H9 (cell line): ENCODE measurements around the gene TGFA. TPM values are rescaled to one million over a fixed set of nuclear protein-coding genes. Genes with fewer than 3 reads are reported as not detected.

Experiments
- DNase-seq: peaks from one replicate; pipeline ENCODE4 v3.0.0-alpha.2; 2017
- H2AFZ ChIP-seq: one replicate; pipeline ENCODE4 v1.6.1; 2013; ENCODE audit warnings: mild to moderate bottlenecking, low read length, control low read depth, moderate library complexity
- H2AK5ac ChIP-seq: 2 replicates; pipeline ENCODE4 v1.6.1; 2013; ENCODE audit warnings: low read length, control low read depth, mixed read lengths; ENCODE audit not compliant: insufficient read length
- H2BK120ac ChIP-seq: one replicate; pipeline ENCODE4 v1.6.1; 2013; ENCODE audit warnings: low read depth, mild to moderate bottlenecking, low read length, control low read depth, inconsistent platforms; ENCODE audit not compliant: poor library complexity, severe bottlenecking
- H2BK12ac ChIP-seq: 2 replicates; pipeline ENCODE4 v1.6.1; 2013; ENCODE audit warnings: low read length, control low read depth, mixed read lengths, low read depth; ENCODE audit not compliant: insufficient read length
- H2BK15ac ChIP-seq: 2 replicates; pipeline ENCODE4 v1.6.1; 2013; ENCODE audit warnings: low read depth, low read length, control low read depth
- H2BK20ac ChIP-seq: one replicate; pipeline ENCODE4 v1.6.1; 2013; ENCODE audit warnings: low read depth, mild to moderate bottlenecking, low read length, control low read depth, inconsistent platforms; ENCODE audit not compliant: poor library complexity, severe bottlenecking
- H2BK5ac ChIP-seq: 2 replicates; pipeline ENCODE4 v1.6.1; 2013; ENCODE audit warnings: low read length, control low read depth, mixed read lengths; ENCODE audit not compliant: insufficient read length
- H3K14ac ChIP-seq: 2 replicates; pipeline ENCODE4 v1.6.1; 2013; ENCODE audit warnings: low read length, control low read depth; ENCODE audit not compliant: insufficient read depth
- H3K18ac ChIP-seq: 2 replicates; pipeline ENCODE4 v1.6.1; 2013; ENCODE audit warnings: low read depth, mild to moderate bottlenecking, mixed read lengths, low read length, control low read depth; ENCODE audit not compliant: insufficient read length
- H3K23ac ChIP-seq: 2 replicates; pipeline ENCODE4 v1.6.1; 2013; ENCODE audit warnings: low read length, control low read depth, mixed read lengths, low read depth; ENCODE audit not compliant: insufficient read length
- H3K23me2 ChIP-seq: 2 replicates; pipeline ENCODE4 v1.6.1; 2013; ENCODE audit warnings: low read depth, mild to moderate bottlenecking, mixed read lengths, low read length, control low read depth; ENCODE audit not compliant: insufficient read length, poor library complexity, severe bottlenecking
- H3K27ac ChIP-seq: 2 replicates; pipeline ENCODE4 v1.5.1; 2013; ENCODE audit warnings: low read length, control low read depth, mixed read lengths, low read depth; ENCODE audit not compliant: insufficient read length
- H3K27me3 ChIP-seq: 2 replicates; pipeline ENCODE4 v1.6.1; 2013; ENCODE audit warnings: low read length, control low read depth, inconsistent platforms; ENCODE audit not compliant: insufficient read depth
- H3K4ac ChIP-seq: 2 replicates; pipeline ENCODE4 v1.6.1; 2013; ENCODE audit warnings: low read depth, mild to moderate bottlenecking, control low read depth, inconsistent platforms, low read length, moderate library complexity
- H3K4me1 ChIP-seq: 2 replicates; pipeline ENCODE4 v1.6.1; 2013; ENCODE audit warnings: low read length, control low read depth, inconsistent platforms; ENCODE audit not compliant: insufficient read depth
- H3K4me2 ChIP-seq: 2 replicates; pipeline ENCODE4 v1.6.1; 2013; ENCODE audit warnings: low read length, control low read depth, mixed read lengths; ENCODE audit not compliant: insufficient read length, insufficient read depth
- H3K56ac ChIP-seq: 2 replicates; pipeline ENCODE4 v1.6.1; 2013; ENCODE audit warnings: low read depth, mild to moderate bottlenecking, mixed read lengths, low read length, control low read depth; ENCODE audit not compliant: insufficient read length
- H3K79me1 ChIP-seq: 2 replicates; pipeline ENCODE4 v1.6.1; 2013; ENCODE audit warnings: low read depth, mild to moderate bottlenecking, moderate library complexity, low read length, control low read depth, inconsistent platforms; ENCODE audit not compliant: insufficient read depth, poor library complexity, severe bottlenecking
- H3K79me2 ChIP-seq: 2 replicates; pipeline ENCODE4 v1.6.1; 2013; ENCODE audit warnings: low read length, control low read depth, inconsistent platforms; ENCODE audit not compliant: insufficient read depth
- H3K9ac ChIP-seq: 2 replicates; pipeline ENCODE4 v1.6.1; 2013; ENCODE audit warnings: low read length, control low read depth, mixed read lengths; ENCODE audit not compliant: insufficient read length; ENCODE audit errors: extremely low read depth
- H3K9me3 ChIP-seq: one replicate; pipeline ENCODE4 v1.6.1; 2013; ENCODE audit warnings: low read depth, low read length, inconsistent platforms; ENCODE audit not compliant: control insufficient read depth
- H3T11ph ChIP-seq: one replicate; pipeline ENCODE4 v1.6.1; 2013; ENCODE audit warnings: mild to moderate bottlenecking, low read length, control low read depth, inconsistent platforms
- H4K20me1 ChIP-seq: one replicate; pipeline ENCODE4 v1.6.1; 2013; ENCODE audit not compliant: control insufficient read depth, insufficient read length, insufficient read depth
- H4K5ac ChIP-seq: 2 replicates; pipeline ENCODE4 v1.6.1; 2013; ENCODE audit warnings: low read depth, mild to moderate bottlenecking, mixed read lengths, low read length, control low read depth; ENCODE audit not compliant: insufficient read length
- H4K8ac ChIP-seq: replicated peaks from 2 replicates; pipeline ENCODE4 v1.6.1; 2013; ENCODE audit warnings: low read length, control low read depth, mixed read lengths, low read depth; ENCODE audit not compliant: insufficient read length
- H4K91ac ChIP-seq: 2 replicates; pipeline ENCODE4 v1.6.1; 2013; ENCODE audit warnings: low read depth, mild to moderate bottlenecking, moderate library complexity, mixed read lengths, low read length, control low read depth; ENCODE audit not compliant: insufficient read length
- H3K27ac Mint-ChIP-seq, 3 experiments: 2 replicates in 2 of 3; 3 replicates in 1 of 3; pipeline ENCODE4 v1.8.0; 2020 to 2021; ENCODE audit warnings: mixed read lengths in 3 of 3, mild to moderate bottlenecking in 1 of 3, moderate library complexity in 1 of 3
- H3K27me3 Mint-ChIP-seq: 2 replicates; pipeline ENCODE4 v1.8.0; 2021; ENCODE audit warnings: low read depth, mild to moderate bottlenecking, moderate library complexity, mixed read lengths
- H3K36me3 Mint-ChIP-seq, 3 experiments: 2 replicates in 2 of 3; 3 replicates in 1 of 3; pipeline ENCODE4 v1.8.0; 2020 to 2021; ENCODE audit warnings: low read depth in 3 of 3, mixed read lengths in 3 of 3; ENCODE audit not compliant: insufficient read depth in 1 of 3
- H3K4me1 Mint-ChIP-seq, 2 experiments: 2 replicates each; pipeline ENCODE4 v1.8.0; 2020; ENCODE audit warnings: mixed read lengths in 2 of 2
- H3K4me3 Mint-ChIP-seq, 2 experiments: 2 replicates in 1 of 2; 3 replicates in 1 of 2; pipeline ENCODE4 v1.8.0; 2020 to 2021; ENCODE audit warnings: mild to moderate bottlenecking in 2 of 2, mixed read lengths in 2 of 2, moderate library complexity in 1 of 2
- H3K9me3 Mint-ChIP-seq, 2 experiments: 2 replicates in 1 of 2; 3 replicates in 1 of 2; pipeline ENCODE4 v1.8.0; 2020; ENCODE audit warnings: mild to moderate bottlenecking in 2 of 2, mixed read lengths in 2 of 2, moderate library complexity in 1 of 2
- CTCF ChIP-seq: fragments of 200-600 bp; sonication (generic); conservative IDR thresholded peaks from 3 replicates; pipeline ENCODE4 v1.8.0; 2021; ENCODE audit warnings: antibody characterized with exemption, mild to moderate bottlenecking
- WGBS: extraction: QIAGEN DNeasy Blood & Tissue Kit; methylation state at CpG from one replicate; pipeline ENCODE4 v1.1.7; 2013; ENCODE audit warnings: missing lambda C conversion rate, low lambda C conversion rate, mixed read lengths; ENCODE audit not compliant: insufficient read length; ENCODE audit errors: extremely low coverage; 5-methylcytosine and 5-hydroxymethylcytosine counted together
- total RNA-seq: library from RNA; stranded (reverse); gene quantifications from 2 replicates; pipeline ENCODE4 v1.2.1, GENCODE V29; 2021

Gene TGFA
- total RNA-seq, 1 experiment from 2014 or later, result 3.3 TPM

GRCh38 chr2:70489165-70489564, 64.5 kb downstream of the TGFA start:
- Mint-ChIP-seq H3K4me3 (no peak overlapping the region), H3K9me3 (no peaks in the 10 kb centered on the region), H3K4me1 (peaks cover 11% of the 10 kb centered on the region in 2 experiments), H3K27me3 (peaks cover 5% of the 10 kb centered on the region; the same call in 1 of the 2 replicates), H3K27ac (peak overlapping the region in 2 of 3 experiments; percentile 19 to 57; a peak in 3 of 7 replicates), H3K36me3 (no peaks in the 10 kb centered on the region)
- H3K79me1 ChIP-seq, result no peaks in the 10 kb centered on the region
- H3K4ac ChIP-seq, result no peak overlapping the region
- H3T11ph ChIP-seq, result no peak overlapping the region
- H2BK15ac ChIP-seq, result no peak overlapping the region
- H3K27me3 ChIP-seq, result no peaks in the 10 kb centered on the region
- no peaks in the 10 kb centered on the region for H3K23me2 ChIP-seq
- TF ChIP-seq CTCF, result no peak
- H2AFZ ChIP-seq, result no peak overlapping the region
- no peak overlapping the region for H2AK5ac ChIP-seq
- no peak overlapping the region for H3K23ac ChIP-seq
- H3K9me3 ChIP-seq, result no peaks in the 10 kb centered on the region
- no peaks in the 10 kb centered on the region for H4K20me1 ChIP-seq
- no peak overlapping the region for H4K5ac ChIP-seq
- H3K56ac ChIP-seq, result no peak overlapping the region
- H3K18ac ChIP-seq, result no peak overlapping the region
- no peak overlapping the region for H2BK120ac ChIP-seq
- H3K14ac ChIP-seq, result no peak overlapping the region
- H3K79me2 ChIP-seq, result no peaks in the 10 kb centered on the region
- no peak overlapping the region for H2BK5ac ChIP-seq
- H4K8ac ChIP-seq, result no peak overlapping the region
- no peak overlapping the region for H4K91ac ChIP-seq
- H3K27ac ChIP-seq, result no peak overlapping the region
- no peak overlapping the region for H3K4me2 ChIP-seq
- no peak overlapping the region for H3K9ac ChIP-seq
- H3K4me1 ChIP-seq, result 0 out of 2 replicates have a peak, but pooled peaks cover 4% of the 10 kb centered on the region
- DNase-seq, result no peak
- no peak overlapping the region for H2BK12ac ChIP-seq
- H2BK20ac ChIP-seq, result no peak overlapping the region
- WGBS, result 100% methylated on average over 1 of the region's 10 CpGs
